GM12891 (cell line): Measurements from ENCODE around the gene ABCC4.

Experiments
- DNase-seq: peaks from one replicate; pipeline ENCODE4 v3.0.0; 2011; ENCODE audit warnings: low spot score; ENCODE audit not compliant: insufficient read length
- FAIRE-seq: peaks from 2 replicates; lab custom pipeline; 2011; peaks lifted over from hg19 to GRCh38; lab: Jason Lieb, UNC
- PAX5 ChIP-seq: IDR thresholded peaks from 2 replicates; pipeline ENCODE4 v1.6.1; 2011; ENCODE audit warnings: low read length, moderate library complexity, mild to moderate bottlenecking; ENCODE audit not compliant: insufficient read depth, severe bottlenecking
- POLR2A ChIP-seq: IDR thresholded peaks from 2 replicates; pipeline ENCODE4 v1.6.1; 2011; ENCODE audit warnings: low read depth, low read length, control low read depth
- POLR2AphosphoS5 ChIP-seq: IDR thresholded peaks from 2 replicates; pipeline ENCODE4 v1.6.1; 2011; ENCODE audit warnings: low read depth, low read length, control low read depth
- POU2F2 ChIP-seq: IDR thresholded peaks from 2 replicates; pipeline ENCODE4 v1.6.1; 2011; ENCODE audit warnings: low read depth, mild to moderate bottlenecking, control low read depth, low read length, moderate library complexity
- SPI1 ChIP-seq: IDR thresholded peaks from 2 replicates; pipeline ENCODE4 v1.6.1; 2011; ENCODE audit warnings: low read depth, low read length, control low read depth
- TAF1 ChIP-seq: IDR thresholded peaks from 2 replicates; pipeline ENCODE4 v1.6.1; 2011; ENCODE audit warnings: low read depth, low read length, control low read depth

ABCC4 gene

GRCh38 chr13:95222733-95223018, 78.6 kb downstream of the ABCC4 start:
- FAIRE-seq (no peak), DNase-seq (no peak)
- TF ChIP-seq PAX5 (no peak), POLR2A (no peak), POLR2AphosphoS5 (no peak), TAF1 (no peak), POU2F2 (no peak), SPI1 (no peak)

GRCh38 chr13:95221971-95222732, 79.1 kb downstream of the ABCC4 start:
- TF ChIP-seq POLR2AphosphoS5 (no peak), PAX5 (no peak), POU2F2 (no peak), TAF1 (no peak), SPI1 (no peak), POLR2A (no peak)
- DNase-seq (no peak), FAIRE-seq (peak; percentile 71)

DNA sequence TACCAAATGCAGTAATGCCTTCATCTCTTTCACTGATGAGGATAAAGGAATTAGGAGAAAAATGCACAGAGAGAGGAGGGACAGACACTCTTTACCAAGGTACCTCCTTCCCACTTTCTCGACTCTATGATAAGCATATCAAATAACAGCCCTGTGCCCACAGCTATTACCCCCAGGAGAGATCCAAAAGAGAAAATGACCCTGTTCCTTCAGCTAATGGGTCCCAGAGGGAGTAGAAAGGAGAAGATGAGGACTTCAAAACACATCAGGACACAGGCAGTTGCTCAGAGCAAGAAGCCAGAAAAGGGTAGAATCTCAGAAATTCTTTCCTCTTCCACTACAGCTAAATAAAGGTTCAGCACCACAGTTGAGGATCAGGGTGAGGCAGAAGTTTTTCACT, 80.6 kb downstream of the ABCC4 start:
- DNase-seq (no peak), FAIRE-seq (no peak)
- TF ChIP-seq POU2F2: no peak
- TF ChIP-seq TAF1: no peak
- TF ChIP-seq SPI1: no peak
- TF ChIP-seq POLR2AphosphoS5: no peak
- TF ChIP-seq PAX5: no peak
- no peak for TF ChIP-seq POLR2A

DNA sequence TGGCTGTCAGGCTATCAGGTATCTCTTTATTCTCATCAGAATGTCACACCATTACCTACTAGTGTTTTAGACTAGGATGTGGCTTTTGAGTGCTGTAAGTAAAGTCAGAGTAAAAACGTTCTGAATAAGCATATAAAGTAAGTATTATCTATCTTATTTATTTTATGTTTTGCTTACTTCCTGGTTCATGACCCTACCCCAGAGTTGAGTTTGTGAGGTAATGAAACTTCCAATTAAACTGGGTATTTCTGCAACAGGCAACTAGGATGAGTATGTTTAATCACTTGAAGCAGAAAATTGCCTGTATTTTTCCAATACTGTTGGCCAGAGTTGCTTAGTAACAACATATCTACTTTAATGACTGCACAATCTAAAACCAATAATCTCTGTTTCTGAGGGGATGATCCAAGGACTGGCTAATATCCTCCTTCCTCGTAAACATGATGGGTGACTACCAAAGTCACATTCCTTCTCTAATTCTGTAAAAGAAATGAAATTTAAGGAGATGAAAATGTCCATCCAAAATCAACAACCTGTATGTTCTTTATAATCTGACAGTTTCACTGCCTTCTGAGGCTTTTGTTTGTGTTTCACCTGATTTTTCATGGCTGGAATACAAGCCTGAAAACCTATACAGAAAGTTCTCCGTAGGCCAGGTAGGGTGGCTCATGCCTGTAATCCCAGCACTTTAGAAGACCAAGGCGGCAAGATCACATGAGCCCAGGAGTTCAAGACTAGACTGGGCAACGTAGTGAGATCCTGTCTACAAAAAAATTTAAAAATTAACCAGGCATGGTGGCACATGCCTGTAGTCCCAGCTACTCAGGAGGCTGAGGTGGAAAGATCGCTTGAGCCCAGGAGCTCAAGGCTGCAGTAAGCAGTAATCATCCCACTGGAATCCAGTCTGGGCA, 83.1 kb downstream of the ABCC4 start:
- TF ChIP-seq POLR2A (no peak), POLR2AphosphoS5 (no peak), POU2F2 (no peak), TAF1 (no peak), SPI1 (no peak), PAX5 (no peak)
- DNase-seq (no peak), FAIRE-seq (no peak)

GRCh38 chr13:95216182-95216581, 85.1 kb downstream of the ABCC4 start:
- TF ChIP-seq POLR2A (no peak), TAF1 (no peak), POLR2AphosphoS5 (no peak), PAX5 (no peak), POU2F2 (no peak), SPI1 (no peak)
- FAIRE-seq: no peak

DNA sequence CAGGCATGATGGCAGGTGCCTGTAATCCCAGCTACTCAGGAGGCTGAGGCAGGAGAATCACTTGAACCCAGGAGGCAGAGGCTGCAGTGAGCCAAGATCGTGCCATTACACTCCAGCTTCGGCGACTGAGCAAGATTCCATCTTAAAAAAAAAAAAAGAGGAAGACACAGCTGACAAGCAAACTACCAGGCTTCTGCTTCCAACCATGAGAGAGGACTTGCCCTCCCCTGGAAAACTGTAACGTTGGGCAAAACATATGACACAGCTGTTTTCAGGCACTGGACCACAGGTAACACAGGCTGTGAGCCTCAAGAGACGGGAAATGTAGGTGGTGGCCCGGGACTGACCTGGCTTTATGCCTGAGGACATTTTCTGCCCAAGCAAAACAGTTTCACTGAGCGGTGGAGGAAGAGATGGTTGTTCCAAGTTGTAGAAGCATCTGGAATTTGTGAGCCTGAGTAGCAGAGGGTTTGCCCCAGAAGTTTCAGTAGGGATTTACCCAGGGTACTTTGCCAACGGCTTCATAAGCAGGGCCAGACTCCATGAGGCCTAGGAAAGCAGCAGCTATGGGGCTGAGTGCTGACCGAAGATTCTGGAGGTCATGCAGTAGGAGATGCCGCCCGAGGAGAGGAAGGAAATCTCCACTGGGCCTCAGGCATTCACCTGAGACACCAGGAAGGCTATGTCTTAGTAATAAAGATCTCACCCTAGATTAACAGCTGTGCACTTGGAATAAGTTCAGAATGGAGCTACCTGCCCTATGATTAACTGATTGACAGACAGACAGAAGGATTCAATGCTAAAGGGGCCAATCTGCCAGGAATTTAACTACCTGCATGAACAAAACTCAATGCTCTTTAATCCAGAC, 88.0 kb downstream of the ABCC4 start:
- no peak for FAIRE-seq

More at GRCh38 chr13:95216182-95216581, 85.1 kb downstream of the ABCC4 start:
- no peak for DNase-seq

DNA sequence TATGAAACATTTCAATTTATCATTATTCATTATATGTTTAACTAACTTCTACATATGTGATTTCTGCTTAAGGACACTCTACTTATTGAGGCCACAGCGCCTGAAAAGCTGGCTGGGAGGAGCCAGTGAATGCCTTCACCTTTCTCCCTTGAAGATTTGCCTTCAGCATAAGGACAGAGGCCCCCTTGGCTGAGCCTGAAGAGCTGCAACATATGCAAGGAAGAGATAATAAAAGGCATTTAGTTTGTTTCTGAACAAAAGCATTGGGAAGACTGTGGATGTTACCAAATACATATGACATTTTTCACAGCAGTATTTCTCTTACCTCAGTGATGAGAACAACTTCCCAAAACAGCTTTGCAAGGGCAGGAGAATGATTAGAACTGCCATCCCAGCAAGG, 92.1 kb downstream of the ABCC4 start:
- TF ChIP-seq SPI1 (no peak), TAF1 (no peak), PAX5 (no peak), POLR2A (no peak), POU2F2 (no peak), POLR2AphosphoS5 (no peak)
- DNase-seq (no peak), FAIRE-seq (no peak)

More for the DNA sequence above, 88.0 kb downstream of the ABCC4 start:
- TF ChIP-seq POLR2A (no peak), PAX5 (no peak), POU2F2 (no peak), POLR2AphosphoS5 (no peak), TAF1 (no peak), SPI1 (no peak)
- no peak for DNase-seq

DNA sequence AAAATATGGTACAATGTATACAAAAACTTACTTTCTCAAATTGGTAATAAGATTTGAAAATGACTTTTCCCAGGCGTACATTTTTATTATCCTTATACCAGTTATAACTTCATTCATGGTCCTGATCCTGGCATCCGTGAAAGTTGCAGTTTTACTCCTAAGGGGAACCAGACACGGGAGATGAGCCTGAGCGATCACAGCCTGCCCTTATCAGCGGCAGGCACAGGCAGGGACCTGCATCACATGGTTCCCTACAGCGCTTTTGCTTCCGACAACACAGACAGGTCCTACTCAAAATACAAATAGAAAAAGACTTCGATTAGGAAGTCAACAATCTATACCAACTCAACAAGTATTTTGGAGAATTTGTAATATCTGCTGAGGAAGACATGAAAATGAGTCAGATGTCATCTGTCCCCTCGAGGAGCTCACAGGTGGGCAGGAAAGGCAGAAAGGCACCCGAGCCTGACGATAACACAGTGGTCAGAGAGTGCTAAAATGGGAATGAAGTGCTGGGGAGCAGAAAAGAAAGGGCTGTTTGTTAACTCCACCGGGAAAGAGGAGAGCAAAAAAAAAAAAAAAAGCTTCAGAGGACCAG, 93.4 kb downstream of the ABCC4 start:
- TF ChIP-seq PAX5 (peak; percentile 64), POU2F2 (no peak)
- FAIRE-seq (peak; percentile 93), DNase-seq (peak; percentile 26)
